ENCODE data around the gene PDE4D.

The PDE4D gene

DNA sequence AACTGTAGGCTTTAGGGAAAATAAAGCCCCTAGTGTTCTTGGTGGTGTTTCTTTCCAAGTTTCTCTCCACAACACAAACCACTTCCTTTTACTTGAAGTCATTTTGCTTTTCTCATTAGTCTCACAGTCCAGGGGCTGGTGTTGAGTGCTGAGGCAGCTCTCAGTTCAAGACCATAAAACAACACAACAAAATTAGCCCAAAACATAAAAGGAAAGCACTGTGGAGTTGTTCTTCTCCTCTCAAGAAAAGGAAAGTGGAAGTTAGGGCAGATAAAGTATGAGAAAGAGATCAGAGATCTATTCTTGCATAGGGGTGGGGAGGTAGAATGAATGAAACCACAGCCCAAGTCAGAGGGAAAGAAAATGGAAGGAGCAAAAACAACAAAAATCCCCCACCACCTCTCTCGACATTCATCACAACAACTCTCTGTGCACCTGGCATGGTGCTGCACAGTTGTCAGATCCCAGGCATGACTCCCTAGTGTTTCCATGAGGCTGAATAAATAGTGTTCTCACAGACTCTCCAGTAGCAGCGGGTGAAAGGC lies 740.8 kb downstream of the PDE4D start:
- DNase-seq (ENCODE audit: low read depth, low spot score): no peak
- no peak overlapping the region for H3K27ac ChIP-seq

- DNase-seq (ENCODE audit: low read depth, low spot score): no peak
- H3K27ac ChIP-seq: no peak overlapping the region
These were observed 742.2 kb downstream of the PDE4D start for GRCh38 chr5:59151162-59151889.

DNA sequence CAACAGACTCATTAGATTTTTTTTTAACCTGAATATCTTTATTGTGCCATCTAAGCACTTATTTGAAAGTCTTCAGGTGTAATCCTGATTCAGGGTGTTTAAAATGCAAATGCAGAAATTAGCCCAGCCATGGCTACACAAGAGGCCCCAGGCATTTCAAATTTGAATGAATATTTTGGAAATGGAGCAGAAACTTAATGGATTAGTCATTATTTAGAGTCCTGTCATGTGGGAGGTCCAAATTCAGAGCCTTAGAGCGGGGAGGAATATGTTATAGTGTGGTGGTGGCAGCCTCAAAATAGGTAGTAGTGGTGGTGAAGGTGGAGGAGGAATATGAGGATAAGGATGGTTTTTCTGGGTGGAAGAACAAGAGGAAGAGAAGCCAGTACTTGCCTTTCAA lies 743.7 kb downstream of the PDE4D start:
- DNase-seq (ENCODE audit: low read depth, low spot score): no peak
- no peak overlapping the region for H3K27ac ChIP-seq

DNA sequence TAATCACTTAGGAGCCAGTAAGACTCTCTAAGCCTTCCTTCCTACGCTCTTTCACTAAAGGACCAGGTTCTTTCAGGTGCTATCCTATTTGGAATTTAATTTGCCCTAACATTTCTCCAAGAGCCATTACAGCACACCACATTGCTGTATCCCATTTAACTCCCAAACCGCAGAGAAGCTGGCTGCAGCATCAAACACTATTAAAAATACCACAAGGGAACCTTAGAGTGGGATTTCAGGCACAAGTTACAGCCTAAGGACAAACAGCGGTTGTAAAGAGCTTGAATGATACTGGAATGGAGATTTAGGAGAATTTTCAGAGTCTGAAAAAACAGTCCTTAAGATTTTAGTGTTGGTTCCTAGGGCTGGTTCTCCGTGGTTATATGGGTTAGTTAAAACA lies 744.3 kb downstream of the PDE4D start:
- no peak overlapping the region for H3K27ac ChIP-seq
- no peak for DNase-seq (ENCODE audit: low read depth, low spot score)

- no peak overlapping the region for H3K27ac ChIP-seq
- no peak for DNase-seq (ENCODE audit: low read depth, low spot score)
These were observed 746.8 kb downstream of the PDE4D start for GRCh38 chr5:59146729-59147128.

DNA sequence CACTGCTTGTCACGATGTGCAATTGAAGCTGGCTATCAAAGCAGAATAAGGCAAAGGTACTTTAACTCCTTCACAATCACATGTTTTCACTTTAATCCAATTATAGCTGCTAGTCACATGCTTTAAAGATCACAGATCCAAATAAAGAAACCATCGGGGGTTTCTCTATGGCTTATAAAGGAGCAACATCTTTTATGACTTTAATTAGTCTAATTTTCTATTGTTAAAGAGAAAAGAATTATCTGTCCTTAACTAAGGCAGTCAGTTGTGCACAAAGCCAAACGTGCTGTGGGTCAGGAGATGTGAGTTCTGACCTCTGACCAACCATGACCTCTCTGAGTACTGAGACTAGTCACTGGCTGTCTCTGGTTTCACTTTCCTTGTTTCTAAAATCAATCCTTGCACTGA lies 749.6 kb downstream of the PDE4D start:
- H3K27ac ChIP-seq: no peak overlapping the region
- DNase-seq (ENCODE audit: low read depth, low spot score): no peak

GRCh38 chr5:59142927-59143326 lies 750.6 kb downstream of the PDE4D start:
- DNase-seq (ENCODE audit: low read depth, low spot score): no peak
- no peak overlapping the region for H3K27ac ChIP-seq

GRCh38 chr5:59142138-59142537 lies 751.4 kb downstream of the PDE4D start:
- DNase-seq (ENCODE audit: low read depth, low spot score): no peak
- H3K27ac ChIP-seq: no peak overlapping the region

DNA sequence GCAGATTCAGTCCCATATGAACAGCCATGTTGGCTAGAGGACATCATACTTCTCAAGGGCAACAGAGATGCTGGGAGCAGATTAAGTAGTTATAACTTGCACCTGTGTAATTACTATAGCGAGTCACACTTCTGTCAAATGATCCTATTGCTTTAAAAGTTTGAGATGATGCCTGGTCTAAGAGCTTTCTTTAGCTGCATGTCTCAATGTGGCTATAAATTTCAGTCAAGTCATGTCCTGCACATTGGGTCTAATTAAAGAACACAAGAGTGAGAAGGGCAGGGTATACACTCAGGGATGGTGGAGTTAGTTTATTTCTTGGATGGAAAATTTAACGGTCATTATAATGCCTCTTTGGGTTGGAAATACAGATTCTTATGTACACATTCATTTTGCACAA lies 753.4 kb downstream of the PDE4D start:
- DNase-seq (ENCODE audit: low read depth, low spot score): no peak

GRCh38 chr5:59139695-59140094 lies 753.8 kb downstream of the PDE4D start:
- no peak for DNase-seq (ENCODE audit: low read depth, low spot score)
- no peak overlapping the region for H3K27ac ChIP-seq

More for the DNA sequence above, 753.4 kb downstream of the PDE4D start:
- H3K27ac ChIP-seq: no peak overlapping the region

DNA sequence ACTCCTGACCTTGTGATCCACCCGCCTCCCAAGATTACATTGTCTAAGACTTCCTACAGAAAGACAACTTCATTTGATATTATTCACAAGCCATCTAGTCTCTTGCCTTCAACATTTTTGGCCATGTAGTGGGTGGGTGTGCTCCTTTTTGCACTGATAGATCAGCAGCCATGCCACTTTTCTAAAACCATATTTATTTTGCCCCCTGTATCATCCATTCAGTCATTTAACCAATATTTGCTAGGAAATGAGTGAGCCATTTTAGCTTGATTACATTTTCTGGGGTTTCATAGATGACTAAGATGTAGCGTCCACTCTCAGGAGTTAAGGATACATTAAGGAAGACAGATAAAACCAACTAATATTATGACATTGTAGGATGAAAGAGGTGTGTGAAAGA lies 755.0 kb downstream of the PDE4D start:
- DNase-seq (ENCODE audit: low read depth, low spot score): no peak
- H3K27ac ChIP-seq: no peak overlapping the region

DNA sequence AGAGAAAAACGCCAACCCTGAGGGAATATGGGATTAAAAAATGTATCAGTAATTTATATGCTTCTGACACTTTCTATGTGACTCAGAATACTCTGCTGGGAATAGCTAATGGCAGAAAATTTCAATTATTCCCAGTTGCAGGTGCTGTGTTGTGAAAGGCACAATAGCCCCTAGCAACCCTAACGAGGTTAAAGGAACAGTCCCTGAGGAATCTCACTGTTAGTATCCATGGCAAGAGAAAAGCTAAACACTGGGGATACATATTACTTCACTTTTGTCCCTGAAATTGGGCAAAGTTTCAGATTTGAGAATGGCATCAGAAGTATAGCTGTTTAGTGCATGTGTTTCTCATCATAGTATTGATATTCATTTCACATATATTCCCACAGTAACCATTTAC lies 755.7 kb downstream of the PDE4D start:
- DNase-seq (ENCODE audit: low read depth, low spot score): no peak

DNA sequence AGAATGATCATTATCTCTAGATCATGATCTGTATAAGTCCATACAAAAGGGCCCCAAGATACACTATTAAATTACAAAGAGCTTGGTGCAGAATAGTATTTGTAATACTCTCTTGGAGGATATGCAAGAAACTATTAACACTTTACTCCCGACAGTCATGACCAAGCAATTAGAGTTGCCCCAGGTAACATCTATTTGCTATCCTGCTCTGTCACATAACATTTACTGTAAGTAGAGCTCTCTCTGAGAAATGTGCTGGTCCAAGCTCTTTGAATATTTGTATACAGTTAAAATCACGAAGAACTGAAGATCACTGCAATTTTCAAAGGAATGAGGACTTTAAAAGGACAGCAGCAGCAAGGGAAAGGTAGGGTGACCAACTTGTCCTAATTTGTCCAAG lies 757.0 kb downstream of the PDE4D start:
- DNase-seq (ENCODE audit: low read depth, low spot score): no peak
- no peak overlapping the region for H3K27ac ChIP-seq

More for the DNA sequence above, 755.7 kb downstream of the PDE4D start:
- H3K27ac ChIP-seq: no peak overlapping the region

GRCh38 chr5:59134471-59135163 lies 758.9 kb downstream of the PDE4D start:
- H3K27ac ChIP-seq: no peak overlapping the region

GRCh38 chr5:59133764-59134261 lies 759.7 kb downstream of the PDE4D start:
- DNase-seq (ENCODE audit: low read depth, low spot score): no peak
- H3K27ac ChIP-seq: no peak overlapping the region

More at GRCh38 chr5:59134471-59135163, 758.9 kb downstream of the PDE4D start:
- DNase-seq (ENCODE audit: low read depth, low spot score): no peak

DNA sequence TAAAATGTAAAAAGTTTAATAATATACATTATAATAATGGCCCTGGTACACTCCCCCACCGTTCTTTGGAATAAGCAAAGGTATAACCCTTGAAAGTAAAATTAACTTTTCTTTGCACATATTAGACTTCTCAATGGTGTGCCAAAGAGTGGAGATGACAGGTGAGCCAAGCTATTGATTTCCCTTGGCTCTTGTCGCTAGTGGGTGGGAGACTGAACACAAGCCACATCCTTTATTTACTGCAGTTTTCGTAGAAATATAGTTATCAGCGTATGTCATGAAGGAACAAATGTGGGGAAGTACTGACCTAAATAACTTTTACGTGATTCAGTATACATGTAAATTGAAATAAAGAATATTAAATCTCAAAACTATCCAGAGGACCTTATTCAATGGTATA lies 761.4 kb downstream of the PDE4D start:
- no peak overlapping the region for H3K27ac ChIP-seq
- no peak for DNase-seq (ENCODE audit: low read depth, low spot score)

- DNase-seq (ENCODE audit: low read depth, low spot score): no peak
- no peak overlapping the region for H3K27ac ChIP-seq
These were observed 763.1 kb downstream of the PDE4D start for GRCh38 chr5:59130431-59130830.

DNA sequence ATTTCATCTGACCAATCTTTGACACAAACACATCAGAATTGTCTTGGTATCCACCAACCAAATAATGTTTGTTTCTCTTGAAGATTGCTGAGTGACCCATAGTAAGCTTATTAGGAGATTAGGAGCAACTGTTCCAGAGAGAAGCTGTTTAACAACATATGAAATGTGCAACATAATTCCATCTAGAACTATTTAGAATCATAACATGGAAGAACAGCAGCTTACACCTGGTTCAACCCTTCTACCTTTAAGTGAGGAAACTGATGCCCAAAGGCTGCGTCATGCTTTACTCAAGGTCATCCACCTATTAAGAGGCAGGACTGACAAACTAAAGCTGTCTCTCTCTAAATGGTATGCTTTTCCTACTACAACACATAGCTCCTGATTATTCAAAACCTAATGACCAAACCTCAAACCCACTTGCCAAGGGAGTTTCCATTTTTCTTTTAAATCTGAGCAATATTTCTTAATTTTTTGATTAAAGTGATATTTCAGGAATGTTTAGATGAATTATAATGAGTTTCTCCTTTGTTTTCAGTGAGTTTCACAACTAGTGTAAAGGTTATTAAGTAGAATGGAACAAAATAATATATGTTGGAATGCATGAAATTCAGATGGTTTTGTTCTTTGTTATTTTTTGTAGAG lies 764.8 kb downstream of the PDE4D start:
- H3K27ac ChIP-seq: no peak overlapping the region
- DNase-seq (ENCODE audit: low read depth, low spot score): no peak

- no peak for DNase-seq (ENCODE audit: low read depth, low spot score)
- peak overlapping the region; percentile 46 for H3K27ac ChIP-seq
These were observed 766.6 kb downstream of the PDE4D start for GRCh38 chr5:59126708-59127573.

Data from epithelial cell of prostate (primary cell).